HepG2 (cell line): Measurements from ENCODE around the gene SLC6A7. TPM values are rescaled to one million over a fixed set of nuclear protein-coding genes. Genes with fewer than 3 reads are reported as not detected.

ENCODE experiments used
- ATAC-seq: fragments of 200-7000 bp; cut with Tn5 transposase; 3 replicates; pipeline ENCODE4 v1.9.1; 2020; ENCODE audit warnings: mild to moderate bottlenecking, moderate library complexity
- BruUV-seq: library from RNA; stranded (reverse); fragments of 400-500 nt; replicated peaks from 2 replicates; lab custom pipeline; 2021; lab: Mats Ljungman, UMichigan
- CTCF ChIA-PET: fragments of 300-600 bp; formaldehyde crosslinking; extraction: SDS; loops from one replicate; lab custom pipeline; 2021; ENCODE audit warnings: low total read pairs, inconsistent platforms, low intra/inter-chr PET ratio; lab: Yijun Ruan, JAX
- POLR2A ChIA-PET: fragments of 350-600 bp; sonication (Branson Sonifier 250); formaldehyde crosslinking; loops from one replicate; lab custom pipeline; 2020; ENCODE audit warnings: antibody characterized with exemption, inconsistent platforms; lab: Yijun Ruan, JAX
- DNase-seq: peaks from one replicate; pipeline ENCODE4 v3.0.0-alpha.2; 2015; ENCODE audit warnings: low spot score
- FAIRE-seq: peaks from 3 replicates; lab custom pipeline; 2011; peaks lifted over from hg19 to GRCh38; lab: Jason Lieb, UNC
- H2AFZ ChIP-seq: one replicate; pipeline ENCODE4 v1.6.1; 2011; ENCODE audit warnings: low read length, inconsistent platforms
- H3K27ac ChIP-seq: fragments of 300-600 bp; 3 replicates; pipeline ENCODE4 v1.8.0; 2011; ENCODE audit warnings: mixed run types, mild to moderate bottlenecking, mixed read lengths, low read length, inconsistent platforms; ENCODE audit not compliant: insufficient read depth; ENCODE audit errors: extremely low read length
- H3K27me3 ChIP-seq, 2 experiments: fragments of 200-600 bp in 1 of 2; 2 replicates in 1 of 2; 3 replicates in 1 of 2; pipeline versions ENCODE4 v1.6.0 to v1.8.0; 2011; ENCODE audit warnings: low read length in 2 of 2, mild to moderate bottlenecking in 2 of 2, moderate library complexity in 2 of 2, inconsistent platforms in 1 of 2; ENCODE audit not compliant: insufficient read depth in 2 of 2, control insufficient read depth in 1 of 2
- H3K36me3 ChIP-seq, 2 experiments: fragments of 200-600 bp in 1 of 2; replicated peaks in 1 of 2; 2 replicates in 1 of 2; 3 replicates in 1 of 2; pipeline versions ENCODE4 v1.5.1 to v1.8.0; 2011; ENCODE audit warnings: low read length in 2 of 2, inconsistent platforms in 1 of 2; ENCODE audit not compliant: insufficient read depth in 2 of 2, control insufficient read depth in 1 of 2
- H3K4me1 ChIP-seq: 2 replicates; pipeline ENCODE4 v1.5.1; 2012; ENCODE audit warnings: low read length, inconsistent platforms; ENCODE audit not compliant: insufficient read depth
- H3K4me2 ChIP-seq: 2 replicates; pipeline ENCODE4 v1.6.0; 2011; ENCODE audit warnings: low read depth, low read length, inconsistent platforms
- H3K4me3 ChIP-seq, 3 experiments: fragments of 200-600 bp in 1 of 3; sonication (generic), shearing (Covaris generic) in 1 of 3; replicated peaks in 1 of 3; 2 replicates each; pipeline ENCODE4 v1.5.1; 2011 to 2016; ENCODE audit warnings: low read length in 3 of 3, inconsistent platforms in 2 of 3, low read depth in 2 of 3, mild to moderate bottlenecking in 2 of 3, control low read depth in 1 of 3, mixed read lengths in 1 of 3; ENCODE audit not compliant: insufficient read depth in 1 of 3
- H3K79me2 ChIP-seq: one replicate; pipeline ENCODE4 v1.6.1; 2011; ENCODE audit warnings: low read length, inconsistent platforms; ENCODE audit not compliant: insufficient read depth
- H3K9ac ChIP-seq: 2 replicates; pipeline ENCODE4 v1.6.0; 2011; ENCODE audit warnings: mild to moderate bottlenecking, low read depth, low read length, inconsistent platforms; ENCODE audit not compliant: insufficient read depth
- H3K9me3 ChIP-seq: 2 replicates; pipeline ENCODE4 v1.5.1; 2012; ENCODE audit warnings: mild to moderate bottlenecking, low read length
- H4K20me1 ChIP-seq: 2 replicates; pipeline ENCODE4 v1.6.0; 2011; ENCODE audit warnings: inconsistent platforms, mild to moderate bottlenecking, low read length, moderate library complexity; ENCODE audit not compliant: insufficient read depth
- ETV6 ChIP-seq: sonication (generic); formaldehyde crosslinking; conservative IDR thresholded peaks from 2 replicates; pipeline ENCODE4 v1.4.0; 2020; ENCODE audit warnings: missing genetic modification reagents
- HMG20A ChIP-seq: IDR thresholded peaks from 2 replicates; pipeline ENCODE4 v1.6.1; 2016; ENCODE audit warnings: borderline replicate concordance
- NCOA1 ChIP-seq: sonication (generic); formaldehyde crosslinking; IDR thresholded peaks from 2 replicates; pipeline ENCODE4 v1.9.0; 2021; ENCODE audit warnings: missing genetic modification reagents
- ZNF230 ChIP-seq: sonication (generic); formaldehyde crosslinking; IDR thresholded peaks from 2 replicates; pipeline ENCODE4 v1.4.0; 2020; ENCODE audit warnings: mild to moderate bottlenecking, missing genetic modification reagents
- ZNF83 ChIP-seq: sonication (generic); formaldehyde crosslinking; IDR thresholded peaks from 2 replicates; pipeline ENCODE4 v1.4.0; 2020; ENCODE audit warnings: missing genetic modification reagents, mild to moderate bottlenecking, borderline replicate concordance
- WGBS: methylation state at CpG from one replicate; pipeline ENCODE4 v1.1.6; 2017; ENCODE audit warnings: low lambda C conversion rate; 5-methylcytosine and 5-hydroxymethylcytosine counted together
- in situ Hi-C: cut with HindIII; loops from 2 replicates; pipeline ENCODE4 v1.10.0; 2017; ENCODE audit warnings: low pct_unique_long_range_greater_than_20kb; ENCODE audit not compliant: extremely low pct_ligation_motif_present
- intact Hi-C: fragments of 100-400 bp; cut with micrococcal nuclease; formaldehyde crosslinking; loops from one replicate; pipeline ENCODE4 v1.10.0; 2022; ENCODE audit not compliant: unreplicated experiment
- polyA plus RNA-seq, 8 experiments: library from polyadenylated mRNA; depleted of rRNA in 3 of 8; stranded (reverse) in 7 of 8; unstranded in 1 of 8; fragments of >200 nt; fragmentation: Illumina TruSeq in 4 of 8; extraction: Trizol in 4 of 8; gene quantifications; 2 replicates each; pipeline versions ENCODE4 v1.2.1 to v1.2.3, GENCODE V29; 2011 to 2016; ENCODE audit warnings: low read depth in 4 of 8, missing spikeins in 1 of 8, mixed read lengths in 1 of 8; ENCODE audit not compliant: insufficient read depth in 1 of 8
- total RNA-seq, 5 experiments: library from RNA; depleted of rRNA; stranded (reverse); fragments of >200 nt; fragmentation: Illumina TruSeq; extraction: Trizol; gene quantifications; 2 replicates each; pipeline ENCODE4 v1.2.3, GENCODE V29; 2016; ENCODE audit warnings: low read depth in 1 of 5

Gene SLC6A7
- total and polyA plus RNA-seq, 2 of the 13 experiments (the other 11 are each of a cell fraction or from before 2014, with no cell fraction given) = not detected

GRCh38 chr5:150245111-150245789 is 55.4 kb downstream of the SLC6A7 start:
- peaks cover 3 to 63% of the 10 kb centered on the region in 2 experiments; a peak in 4 of 5 replicates for H3K27me3 ChIP-seq
- no peak overlapping the region for H3K4me3 ChIP-seq
- TF ChIP-seq ETV6 (CRISPR knock-in tag) (no peak), HMG20A (CRISPR knock-in tag) (no peak), ZNF83 (CRISPR knock-in tag) (no peak), NCOA1 (CRISPR knock-in tag) (no peak)
- in situ Hi-C loops (no loop called here), intact Hi-C loops (no loop called here)
- no peaks in the 10 kb centered on the region for H3K79me2 ChIP-seq
- H3K9ac ChIP-seq = no peak overlapping the region
- 8% methylated on average over 2 of the region's 18 CpGs for WGBS
- H2AFZ ChIP-seq = no peak overlapping the region
- no peak overlapping the region for H3K27ac ChIP-seq
- FAIRE-seq = no peak
- no TSS peak for BruUV-seq
- no peak for DNase-seq
- no peaks in the 10 kb centered on the region for H3K9me3 ChIP-seq
- ATAC-seq = no peak
- H4K20me1 ChIP-seq = no peaks in the 10 kb centered on the region
- ChIA-PET POLR2A (no interaction called here), CTCF (no interaction called here)
- peaks cover 15% of the 10 kb centered on the region for H3K4me1 ChIP-seq
- no peaks in the 10 kb centered on the region for H3K36me3 ChIP-seq
- H3K4me2 ChIP-seq = no peak overlapping the region

- DNase-seq (no peak), ATAC-seq (no peak), FAIRE-seq (no peak)
- TF ChIP-seq ZNF230 (CRISPR knock-in tag) = no peak
- ChIA-PET CTCF (no interaction called here), POLR2A (no interaction called here)
- in situ Hi-C loops = no loop called here
- Histone ChIP-seq H3K9me3 (no peaks in the 10 kb centered on the region), H3K79me2 (no peaks in the 10 kb centered on the region), H3K9ac (no peak overlapping the region), H3K36me3 (no peaks in the 10 kb centered on the region), H3K4me3 (no peak overlapping the region), H3K27me3 (peaks cover 3 to 61% of the 10 kb centered on the region in 2 experiments; a peak in 4 of 5 replicates), H3K4me2 (no peak overlapping the region), H4K20me1 (no peaks in the 10 kb centered on the region), H3K27ac (no peak overlapping the region), H2AFZ (no peak overlapping the region), H3K4me1 (peaks cover 15% of the 10 kb centered on the region)
- BruUV-seq = no TSS peak
- WGBS = 45% methylated on average over 2 of the region's 3 CpGs
- intact Hi-C loops = no loop called here
Observed at GRCh38 chr5:150245808-150246207, 55.9 kb downstream of the SLC6A7 start.
